Renal cortex interstitium (tissue), 11 donors: ENCODE results near the gene ZNF575. TPM values are rescaled to one million over a fixed set of nuclear protein-coding genes. Genes with fewer than 3 reads are reported as not detected.
A peak's percentile ranks its signal among the peaks of the same experiment; 100 is the strongest.

Experiments
- DNase-seq, 11 donors: peaks; one replicate each; pipeline ENCODE4 v3.0.0-alpha.2; 2013; ENCODE audit warnings: low read depth in 9 of 11, low spot score in 4 of 11; ENCODE audit errors: extremely low read depth in 1 of 11
- polyA plus RNA-seq, 3 donors: library from polyadenylated mRNA; unstranded; fragments of 120-200 nt; gene quantifications; one replicate each; pipeline ENCODE4 v1.2.1, GENCODE V29; 2013; ENCODE audit not compliant: insufficient read length in 3 of 3

The ZNF575 gene
- polyA plus RNA-seq, 3 donors: 2.3 to 3.3 (median 2.4) TPM

DNA sequence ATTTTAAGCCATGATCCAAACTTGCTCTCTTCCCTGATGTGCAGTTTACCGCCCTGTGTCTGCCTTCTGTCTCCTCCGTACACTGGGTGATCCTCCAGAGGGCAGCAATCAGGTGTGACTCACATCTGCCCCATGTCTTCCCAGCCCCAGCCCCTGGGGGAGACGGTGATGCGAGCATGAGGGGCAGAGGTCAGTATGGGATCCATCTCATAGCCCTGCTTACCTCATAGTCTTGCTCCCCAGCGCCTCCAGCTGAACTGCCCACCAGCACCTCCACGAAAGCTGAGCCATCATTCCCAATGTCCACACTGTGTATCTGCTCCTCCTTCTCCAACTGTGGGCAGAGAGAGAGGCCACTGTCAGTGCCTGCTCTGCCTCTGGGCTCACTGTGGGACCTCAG lies 27.7 kb downstream of the ZNF575 start:
- no peak for DNase-seq

DNA sequence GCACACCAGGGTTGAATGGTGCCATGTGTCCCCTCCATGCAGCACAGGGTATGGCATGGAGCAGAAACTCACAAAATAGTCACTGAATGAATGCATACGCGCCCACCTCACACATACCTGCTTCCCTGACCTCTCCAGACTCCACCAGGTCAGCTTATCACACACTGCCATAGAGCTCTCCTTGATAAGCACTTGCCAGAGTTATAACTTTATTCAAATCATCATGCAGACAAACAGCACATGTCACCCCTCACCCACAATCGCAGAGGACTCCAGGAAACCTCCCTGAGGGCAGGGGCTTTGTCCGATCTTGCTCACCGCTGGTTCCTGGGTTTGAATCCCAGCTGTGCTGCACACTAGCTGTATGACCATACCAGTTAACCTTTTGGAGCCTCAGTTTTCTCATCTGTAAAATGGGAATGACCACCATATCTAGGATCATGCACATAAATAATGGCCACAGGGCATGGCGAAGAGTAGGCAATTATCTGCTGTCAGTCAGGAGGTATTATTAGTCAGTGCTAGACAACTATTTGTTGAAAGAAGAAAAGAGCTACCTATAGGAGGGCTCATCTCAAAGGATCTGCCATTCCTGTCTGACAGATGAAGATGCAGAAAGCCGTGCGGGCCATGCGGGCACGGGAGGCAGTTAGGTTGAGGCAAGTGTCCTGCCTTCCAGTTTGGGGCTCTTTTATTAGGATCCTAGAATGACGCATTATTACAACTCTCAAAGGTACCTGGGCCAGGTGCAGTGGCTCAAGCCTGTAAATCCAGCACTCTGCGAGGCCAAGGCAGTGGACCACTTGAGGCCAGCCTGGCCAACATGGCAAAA lies 28.4 kb downstream of the ZNF575 start:
- no peak for DNase-seq

DNA sequence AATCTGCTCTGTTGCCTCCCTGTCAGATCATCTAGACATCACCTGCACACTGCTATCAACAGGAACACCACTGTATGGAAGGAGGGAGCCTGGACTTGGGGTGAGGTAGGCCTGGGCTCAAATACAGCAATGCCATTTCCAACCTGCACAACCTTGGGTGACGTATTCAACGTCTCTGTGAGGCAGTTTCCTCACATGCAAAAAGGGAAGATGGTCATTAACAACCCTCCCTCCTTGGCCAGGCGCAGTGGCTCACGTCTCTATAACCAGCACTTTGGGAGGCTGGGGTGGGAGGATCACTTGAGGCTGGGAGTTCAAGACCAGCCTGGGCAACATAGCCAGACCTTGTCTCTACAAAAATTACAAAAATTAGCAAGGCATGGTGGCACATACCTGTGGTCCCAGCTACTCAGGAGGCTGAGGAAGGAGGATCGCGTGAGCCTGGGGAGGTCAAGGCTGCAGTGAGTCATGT lies 29.3 kb downstream of the ZNF575 start:
- DNase-seq: no peak

DNA sequence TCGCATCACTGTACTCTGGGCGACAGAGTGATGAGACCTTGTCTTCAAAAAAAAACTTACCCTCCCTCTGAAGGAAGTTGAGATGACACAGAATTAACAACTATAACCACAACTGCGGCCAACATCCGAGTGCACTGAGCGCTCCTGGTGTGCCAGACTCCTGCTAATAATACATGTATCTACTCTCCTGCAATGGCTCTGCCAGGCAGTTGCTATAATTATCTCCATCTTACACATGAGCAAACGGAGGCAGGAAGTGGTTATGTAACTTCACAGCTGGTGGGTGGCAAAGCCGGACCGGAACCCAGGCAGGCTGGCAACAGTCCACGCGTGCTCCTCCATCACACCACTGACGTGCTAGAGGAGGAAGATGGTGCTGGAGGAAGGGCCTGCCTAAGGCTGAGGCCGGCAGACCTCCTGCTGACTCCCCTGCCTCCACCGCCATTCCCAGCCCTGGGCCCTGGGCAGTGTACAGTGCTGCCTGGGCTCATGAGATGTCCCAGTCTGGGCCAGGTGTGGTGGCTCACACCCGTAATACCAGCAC lies 29.8 kb downstream of the ZNF575 start:
- no peak for DNase-seq

DNA sequence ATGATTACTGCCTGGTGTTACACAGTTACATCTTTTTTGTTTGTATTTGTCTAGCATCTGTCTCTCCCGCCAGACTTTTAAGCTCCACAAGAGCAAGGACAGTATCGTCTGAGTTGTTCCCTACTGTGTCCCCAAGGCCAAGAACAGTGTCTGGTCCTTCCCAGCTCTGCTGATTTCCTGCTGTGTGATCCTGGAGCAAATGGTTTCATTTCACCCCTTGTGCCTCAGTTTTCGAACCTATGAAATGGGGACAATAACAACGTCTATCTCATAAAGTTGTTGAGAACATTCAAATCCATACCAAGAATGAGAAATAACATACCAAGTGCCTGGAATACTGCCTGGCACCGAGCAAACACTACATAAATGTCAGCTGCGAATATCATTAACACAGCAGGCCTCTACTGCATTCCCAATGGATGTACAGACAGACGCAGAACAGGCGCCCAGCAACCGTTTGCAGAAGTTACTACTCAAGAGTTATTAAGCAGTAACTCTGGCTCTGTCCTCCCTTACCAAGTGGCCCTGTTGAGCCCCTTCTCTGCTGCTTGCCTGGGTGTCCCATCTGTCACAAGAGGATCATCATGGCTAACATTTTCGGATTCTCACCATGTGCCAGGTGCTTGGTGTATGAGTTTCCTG lies 30.9 kb downstream of the ZNF575 start:
- DNase-seq: no peak

DNA sequence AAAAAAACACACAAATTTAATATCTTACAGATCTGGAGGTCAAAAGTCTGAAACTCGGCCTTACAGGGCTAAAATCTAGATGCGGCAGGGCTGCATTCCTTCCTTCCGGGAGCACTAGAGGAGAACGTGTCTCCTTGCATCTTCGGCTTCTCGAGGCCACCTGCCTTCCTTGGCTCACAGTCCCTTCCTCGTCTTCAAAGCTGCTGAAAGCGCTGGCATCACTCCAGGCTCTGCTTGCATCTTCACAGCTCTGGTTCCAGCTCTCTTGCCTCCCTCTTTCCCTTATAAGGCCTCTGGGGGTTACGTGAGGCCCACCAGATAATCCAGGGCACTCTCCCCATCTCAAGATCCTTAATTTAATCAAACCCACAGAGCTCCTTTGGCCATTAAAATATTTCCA lies 31.8 kb downstream of the ZNF575 start:
- no peak for DNase-seq

DNA sequence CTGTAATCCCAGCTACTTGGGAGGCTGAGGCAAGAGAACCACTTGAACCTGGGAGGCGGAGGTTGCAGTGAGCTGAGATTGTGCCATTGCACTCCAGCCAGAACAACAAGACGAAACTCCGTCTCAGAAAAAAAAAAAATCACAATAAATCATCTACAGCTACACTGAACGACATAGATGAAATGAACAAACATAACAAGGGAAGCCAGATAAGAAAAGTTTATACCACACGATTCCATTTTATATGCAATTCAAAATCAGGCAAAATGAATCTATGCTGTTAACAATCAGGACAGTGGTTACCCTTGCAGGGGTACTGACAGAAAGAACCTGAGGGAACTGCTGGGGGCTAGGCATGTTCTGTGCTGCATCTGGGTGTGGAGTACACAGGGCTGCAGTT lies 36.7 kb downstream of the ZNF575 start:
- no peak for DNase-seq

DNA sequence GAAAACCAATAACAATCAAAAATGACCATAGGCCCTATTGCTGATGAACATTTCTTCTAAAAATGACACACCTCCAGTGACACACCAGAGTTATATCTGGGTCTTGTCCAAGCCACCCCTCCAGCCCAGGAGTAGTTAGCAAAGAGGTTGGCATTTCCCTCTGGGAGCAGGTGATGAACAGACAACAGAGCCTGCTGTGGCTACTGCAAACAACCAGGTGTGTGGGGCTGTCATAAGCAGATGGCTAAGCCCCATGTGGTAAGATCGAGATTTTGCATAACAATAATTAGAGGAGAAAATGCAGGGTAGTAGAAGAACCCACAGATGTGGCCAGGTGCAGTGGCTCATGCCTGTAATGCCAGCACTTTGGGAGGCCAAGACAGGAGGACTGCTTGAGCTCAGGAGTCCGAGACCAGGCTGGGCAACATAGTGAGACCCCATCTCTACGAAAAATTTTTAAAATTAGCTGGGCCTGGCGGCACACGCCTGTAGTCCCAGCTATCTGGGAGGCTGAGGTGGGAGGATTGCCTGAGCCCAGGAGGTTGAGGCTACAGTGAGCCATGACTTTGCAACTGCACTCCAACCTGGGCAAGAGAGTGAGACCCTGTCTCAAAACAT lies 37.3 kb downstream of the ZNF575 start:
- DNase-seq: no peak

DNA sequence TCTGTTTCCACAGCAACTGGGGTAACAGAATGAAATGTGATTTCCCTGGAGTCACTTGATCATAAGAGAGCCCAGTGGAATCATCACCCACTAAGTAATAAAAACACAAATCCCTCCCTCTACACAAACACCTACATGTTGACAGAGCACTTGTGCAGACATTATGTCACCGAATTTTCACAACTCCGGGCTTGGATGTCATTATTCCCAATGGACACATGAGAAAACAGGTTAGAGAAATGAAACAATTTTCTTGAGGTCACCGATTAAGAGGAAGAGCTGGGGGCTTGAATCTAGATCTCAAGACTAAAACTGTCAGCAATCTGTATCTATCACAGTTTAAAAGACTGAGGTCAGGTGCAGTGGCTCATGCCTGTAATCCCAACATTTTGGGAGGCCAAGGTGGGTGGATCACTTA lies 39.2 kb downstream of the ZNF575 start:
- DNase-seq: no peak

- DNase-seq: no peak
Measured at GRCh38 chr19:43574424-43575155, 41.6 kb downstream of the ZNF575 start.

- peak; percentile 92 to 99 (median 98) for DNase-seq
Measured at GRCh38 chr19:43575156-43575950, 42.4 kb downstream of the ZNF575 start, which contains the start of the genes PINLYP and XRCC1. Gene PINLYP (plus strand): TSS chr19:43575801. CDS start chr19:43577192, 1,391 bp downstream. Gene XRCC1 (minus strand): TSS chr19:43575527. CDS start chr19:43575458, 69 bp downstream.

DNA sequence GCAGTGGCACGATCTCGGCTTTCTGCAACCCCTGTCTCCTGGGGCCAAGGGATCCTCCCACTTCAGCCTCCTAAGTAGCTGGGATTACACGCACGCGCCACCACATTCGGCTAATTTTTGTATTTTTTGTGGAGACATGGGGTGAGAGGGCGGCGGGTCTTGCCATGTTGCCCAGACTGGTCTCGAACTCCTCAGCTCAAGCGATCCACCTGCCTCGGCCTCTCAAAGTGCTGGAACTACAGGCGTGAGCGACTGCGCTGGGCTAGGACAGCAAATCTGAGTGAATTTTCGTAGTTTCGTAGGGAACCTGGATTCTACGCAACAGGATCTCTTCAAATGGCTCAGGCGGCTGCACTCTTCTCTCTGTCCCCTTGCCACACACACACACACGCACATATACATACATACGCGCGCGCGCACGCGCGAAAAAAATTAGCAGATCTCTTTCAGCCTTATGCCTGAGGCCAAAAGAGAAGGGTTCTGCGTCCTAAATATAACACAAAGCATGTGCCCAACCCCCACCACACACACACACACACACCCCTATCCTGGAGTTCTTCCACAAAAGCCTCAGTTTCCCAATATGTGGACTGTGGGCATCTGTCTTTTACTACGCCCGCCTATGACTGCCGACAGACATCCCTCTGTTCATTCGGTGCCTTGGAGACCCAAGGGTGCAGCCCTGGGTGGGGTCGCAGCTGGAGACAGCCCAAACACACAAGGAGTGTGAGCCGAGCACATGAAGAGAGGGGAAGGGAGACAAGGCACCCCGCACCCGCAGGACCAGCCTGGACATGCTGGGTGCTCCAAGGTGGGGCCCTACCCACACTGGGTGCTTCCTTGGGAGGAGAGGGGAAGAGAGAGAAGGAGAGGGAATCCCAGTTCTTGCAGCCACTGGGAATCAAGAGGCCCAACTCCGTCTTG lies 43.2 kb downstream of the ZNF575 start:
- no peak for DNase-seq

DNA sequence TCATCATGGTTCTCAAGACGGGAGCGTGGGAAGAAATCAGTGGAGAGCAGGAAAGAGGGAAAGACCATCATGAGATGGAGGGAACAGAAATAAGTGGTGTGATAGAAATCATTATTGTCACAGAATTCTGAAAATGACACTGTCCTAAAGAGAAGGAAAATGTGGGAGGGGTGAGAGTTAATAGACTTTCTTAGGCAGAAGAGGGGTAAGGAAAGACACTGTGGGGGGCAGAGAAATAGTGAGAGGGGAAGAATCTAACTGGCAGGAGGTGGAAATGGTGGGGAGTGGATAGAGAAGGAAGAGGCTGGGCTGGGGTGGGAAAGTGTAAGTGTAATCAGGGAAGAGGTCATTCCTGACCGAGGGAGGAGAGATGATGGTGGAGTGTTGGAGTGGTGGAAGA lies 45.8 kb downstream of the ZNF575 start:
- DNase-seq: no peak

DNA sequence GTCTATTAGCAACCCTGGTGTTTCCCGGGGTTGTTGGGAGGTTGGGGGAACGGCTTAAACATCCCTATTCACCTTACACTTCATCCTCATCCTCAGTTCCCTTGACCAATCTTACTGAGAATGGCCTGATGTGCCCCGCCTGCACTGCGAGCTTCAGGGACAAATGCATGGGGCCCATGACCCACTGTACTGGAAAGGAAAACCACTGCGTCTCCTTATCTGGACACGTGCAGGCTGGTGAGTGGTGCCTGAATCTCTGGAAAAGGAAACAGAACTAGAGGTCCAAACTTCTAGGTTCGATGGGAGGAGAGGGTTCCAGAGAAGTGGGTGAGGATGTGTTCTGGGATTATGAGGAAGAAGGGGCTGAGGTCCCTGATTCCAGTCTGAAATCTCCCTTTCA lies 48.5 kb downstream of the ZNF575 start:
- DNase-seq: no peak

DNA sequence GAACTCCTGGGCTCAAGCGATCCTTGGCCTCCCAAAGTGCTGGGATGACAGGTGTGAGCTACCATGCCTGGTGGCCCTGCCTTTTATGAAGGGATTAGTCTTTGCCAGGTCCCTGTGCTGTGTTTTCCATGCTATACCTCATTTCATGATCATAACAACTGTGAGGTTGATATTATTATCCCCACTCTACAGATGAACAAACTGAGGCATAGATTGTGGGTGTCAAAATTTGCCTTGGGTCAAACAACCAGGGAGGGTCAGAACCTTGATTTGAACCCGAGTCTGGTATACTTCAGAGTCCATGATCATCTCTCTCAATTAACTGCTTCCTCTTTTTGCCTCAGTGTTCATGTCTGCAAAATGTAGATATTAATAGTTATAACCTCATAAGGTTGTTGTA lies 49.5 kb downstream of the ZNF575 start:
- DNase-seq: no peak

- no peak for DNase-seq
Measured at GRCh38 chr19:43584484-43584883, 51.5 kb downstream of the ZNF575 start.
